Measurements from ENCODE around the gene LIMA1.
A peak's percentile ranks its signal among the peaks of the same experiment; 100 is the strongest.
"Not testable (repeated sequence)": the region's sequence is repeated elsewhere in the genome, so short reads cannot be mapped to it uniquely, and the experiment has no call there.

Gene LIMA1

DNA sequence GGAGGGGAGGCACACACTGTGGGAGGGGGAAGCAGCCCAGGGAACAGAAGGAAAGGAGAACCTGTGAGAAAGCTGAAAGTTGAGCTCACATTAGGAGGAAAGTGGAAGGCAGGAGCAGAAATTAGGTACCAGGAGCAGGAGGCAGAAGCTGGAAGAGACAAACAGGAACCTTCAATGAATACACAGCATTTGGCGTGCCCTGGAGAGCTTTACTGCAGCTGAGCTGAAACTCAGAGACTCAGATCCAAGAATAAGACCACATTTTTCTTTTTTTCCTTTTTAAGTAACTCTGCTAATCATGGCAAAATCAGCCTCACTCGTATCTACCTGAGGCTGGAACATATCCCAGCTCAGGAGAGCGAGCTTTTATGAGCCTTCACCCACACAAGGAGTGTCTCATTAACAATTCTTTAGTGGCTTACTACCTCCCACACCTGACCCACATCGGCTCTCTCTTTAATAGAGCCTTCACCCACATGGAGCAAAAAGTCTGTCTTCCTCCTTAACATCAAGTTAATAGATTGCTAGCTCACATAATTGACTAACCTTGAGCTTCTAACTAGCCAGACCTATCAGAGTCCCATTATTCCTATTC lies 97.9 kb downstream of the LIMA1 start:
- no peak for DNase-seq

DNA sequence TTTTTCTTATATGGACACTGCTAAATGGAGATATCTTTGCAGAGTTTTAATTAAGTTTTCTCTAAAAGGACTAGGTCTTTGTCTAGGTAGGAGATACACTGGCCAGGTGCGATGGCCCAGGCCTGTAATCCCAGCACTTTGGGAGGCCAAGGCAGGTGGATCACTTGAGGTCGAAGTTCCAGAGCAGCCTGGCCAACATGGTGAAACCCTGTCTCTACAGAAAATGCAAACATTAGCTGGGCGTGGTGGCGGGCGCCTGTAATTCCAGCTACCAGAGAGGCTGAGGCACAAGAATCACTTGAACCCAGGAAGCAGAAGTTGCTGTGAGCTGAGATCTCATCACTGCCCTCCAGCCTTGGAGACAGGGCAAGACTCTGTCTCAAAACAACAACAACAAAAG lies 99.1 kb downstream of the LIMA1 start:
- DNase-seq: no peak

DNA sequence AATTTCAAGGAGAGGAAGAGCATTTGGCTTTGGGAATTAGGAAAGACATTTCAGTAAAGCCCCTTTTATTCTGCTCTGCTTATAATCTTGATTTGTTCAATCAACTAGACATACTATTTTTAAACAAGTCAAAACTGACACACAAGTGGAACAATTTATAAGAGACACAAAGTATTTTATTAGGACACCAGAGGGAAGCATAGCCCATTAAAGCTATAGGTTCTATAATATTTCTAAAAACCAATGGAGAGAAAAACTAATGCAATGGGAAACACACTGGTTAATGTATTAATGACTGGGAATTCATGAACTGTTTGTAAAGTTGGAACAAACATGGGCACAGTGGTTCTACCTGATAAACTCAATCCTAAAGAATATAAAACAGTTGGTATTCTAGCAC lies 100.9 kb downstream of the LIMA1 start:
- DNase-seq: no peak

DNA sequence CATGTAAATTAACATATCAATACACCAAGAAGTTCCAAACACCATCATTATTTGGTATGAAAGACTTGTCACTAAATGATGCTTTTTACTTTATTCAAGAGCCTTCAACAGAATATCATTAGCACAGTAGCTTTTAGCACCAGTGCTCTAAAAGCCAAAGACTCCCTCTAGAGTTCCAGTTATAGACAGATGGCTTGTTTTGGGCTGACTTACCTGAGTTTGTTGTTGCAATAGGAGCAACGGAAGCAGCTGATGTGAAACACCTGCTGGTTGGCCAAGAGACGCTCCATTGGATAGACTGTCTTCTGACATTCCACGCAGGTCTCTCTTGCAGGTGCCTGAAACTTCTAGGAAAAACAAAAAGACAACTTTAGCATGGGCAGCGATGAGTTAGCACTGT lies 101.6 kb downstream of the LIMA1 start:
- DNase-seq: no peak

GRCh38 chr12:50175716-50176026 lies 107.6 kb downstream of the LIMA1 start:
- DNase-seq: no peak

DNA sequence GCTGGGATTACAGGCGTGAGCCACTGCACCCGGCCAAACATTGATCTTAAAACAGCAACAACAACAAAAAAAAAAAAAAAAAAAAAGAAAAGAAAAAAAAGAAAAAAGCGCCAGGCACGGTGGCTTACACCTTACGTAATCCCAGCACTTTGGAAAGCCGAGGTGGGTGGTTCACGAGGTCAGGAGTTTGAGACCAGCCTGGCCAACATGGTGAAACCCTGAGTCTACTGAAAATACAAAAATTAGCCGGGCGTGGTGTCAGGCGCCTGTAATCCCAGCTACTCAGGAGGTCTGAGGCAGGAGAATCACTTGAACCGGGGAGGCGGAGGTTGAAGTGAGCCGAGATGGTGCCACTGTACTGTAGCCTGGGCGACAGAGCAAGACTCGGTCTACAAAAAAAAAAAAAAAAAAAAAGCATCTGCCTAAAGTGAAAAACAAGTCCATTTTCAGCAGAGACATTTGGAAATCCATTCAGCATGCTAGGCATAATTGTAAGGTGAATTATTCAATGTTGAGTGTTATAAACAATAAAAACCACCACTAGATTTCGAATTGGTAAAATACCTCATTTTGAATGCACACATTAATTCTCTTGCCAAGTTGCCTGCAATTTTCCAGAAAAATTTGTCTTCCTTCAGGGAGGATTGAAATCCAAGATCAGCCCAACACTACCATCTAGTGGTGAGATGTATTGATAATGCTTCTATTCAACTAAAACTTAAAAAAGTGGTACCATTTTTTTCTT lies 108.2 kb downstream of the LIMA1 start:
- peak in 1 of 2 donors; percentile 65 for DNase-seq

- DNase-seq: peak; percentile 98
Measured at GRCh38 chr12:50167049-50167828, 116.1 kb downstream of the LIMA1 start, which contains the start of gene CERS5. Gene CERS5, minus strand, starts transcription at chr12:50167369. Its CDS starts 72 bp downstream, at chr12:50167297.

DNA sequence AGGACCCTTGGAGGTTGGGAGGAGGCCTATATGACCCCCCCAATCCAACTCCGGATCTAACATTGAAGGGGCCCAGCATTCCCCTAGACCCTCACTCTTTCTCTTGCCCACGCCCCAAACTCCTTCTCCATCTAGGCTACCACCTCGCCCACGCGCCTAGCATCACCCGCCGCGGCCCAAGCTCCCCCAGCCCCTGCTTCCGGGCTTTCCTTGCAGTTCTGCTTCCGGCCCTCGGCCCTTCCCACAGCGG lies 116.6 kb downstream of the LIMA1 start:
- DNase-seq: peak in 1 of 2 donors; percentile 47

DNA sequence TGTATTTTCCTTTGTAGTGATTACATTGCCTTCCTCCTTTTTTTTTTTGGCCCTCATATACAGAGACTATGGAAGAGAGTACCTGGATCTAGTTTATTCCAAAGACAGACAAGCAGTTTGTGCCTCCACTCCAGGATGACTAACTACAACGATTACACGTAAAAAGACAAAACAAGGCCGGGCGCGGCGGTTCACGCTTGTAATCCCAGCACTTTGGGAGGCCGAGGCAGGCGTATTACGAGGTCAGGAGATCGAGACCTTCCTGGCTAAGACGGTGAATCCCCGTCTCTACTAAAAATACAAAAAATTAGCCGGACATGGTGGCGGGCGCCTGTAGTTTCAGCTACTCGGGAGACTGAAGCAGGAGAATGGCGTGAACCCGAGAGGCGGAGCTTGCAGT lies 118.4 kb downstream of the LIMA1 start:
- no peak for DNase-seq

DNA sequence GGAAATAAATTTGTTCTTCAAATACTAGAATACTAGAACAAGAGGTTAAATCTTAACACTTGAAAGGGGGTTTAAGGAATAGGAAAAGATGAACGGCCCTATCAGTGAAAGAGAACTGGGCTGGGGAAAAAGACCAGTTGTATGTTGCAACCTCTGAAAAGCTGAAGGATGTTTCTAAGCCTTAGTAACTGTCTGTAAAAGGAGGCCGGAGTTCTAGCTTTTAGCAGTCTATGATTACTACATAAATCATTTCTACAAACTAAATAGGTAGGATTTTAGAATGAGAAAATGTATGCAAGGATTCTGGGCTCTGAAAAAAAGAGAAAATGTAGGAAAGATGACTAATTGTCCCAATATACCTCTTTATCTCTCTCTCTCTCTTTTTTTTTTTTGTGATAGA lies 121.1 kb downstream of the LIMA1 start:
- no peak for DNase-seq

GRCh38 chr12:50160643-50161042 lies 122.7 kb downstream of the LIMA1 start:
- no peak for DNase-seq

- DNase-seq: no peak
Measured at GRCh38 chr12:50157259-50157658, 126.1 kb downstream of the LIMA1 start.

DNA sequence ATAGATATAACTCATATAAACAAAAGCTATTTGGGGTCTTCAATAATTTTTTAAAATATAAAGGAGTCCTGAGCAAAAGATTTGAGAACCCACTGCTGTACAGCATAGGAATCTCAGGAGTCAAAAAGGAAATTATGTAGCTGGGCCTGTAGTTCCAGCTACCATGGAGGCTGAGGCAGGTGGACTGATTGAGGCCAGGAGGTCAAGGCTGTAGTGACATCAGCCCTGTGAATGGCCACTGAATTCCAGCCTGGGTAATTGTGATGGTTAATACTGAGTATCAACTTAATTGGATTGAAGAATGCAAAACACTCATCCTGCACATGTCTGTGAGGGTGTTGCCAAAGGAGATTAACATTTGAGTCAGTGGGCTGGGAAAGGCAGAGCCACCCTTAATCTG lies 126.7 kb downstream of the LIMA1 start:
- no peak for DNase-seq

DNA sequence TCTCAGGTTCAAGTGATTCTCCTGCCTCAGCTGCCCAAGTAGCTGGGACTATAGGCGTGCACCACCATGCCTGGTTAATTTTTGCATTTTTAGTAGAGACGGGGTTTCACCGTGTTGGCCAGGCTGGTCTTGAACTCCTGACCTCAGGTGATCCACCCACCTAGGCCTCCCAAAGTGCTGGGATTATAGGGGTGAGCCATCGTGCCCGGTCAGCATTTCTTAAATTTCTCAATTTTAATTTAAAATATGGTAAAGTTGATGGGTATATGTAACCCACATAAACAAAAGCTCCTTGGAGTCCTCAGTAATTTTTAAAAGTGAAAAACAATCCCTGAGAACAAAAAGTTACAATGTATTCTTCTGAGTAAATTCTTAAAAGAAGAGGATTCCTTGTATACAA lies 128.4 kb downstream of the LIMA1 start:
- not testable (repeated sequence) for DNase-seq

- DNase-seq: no peak
Measured at GRCh38 chr12:50151047-50151687, 132.2 kb downstream of the LIMA1 start.

DNA sequence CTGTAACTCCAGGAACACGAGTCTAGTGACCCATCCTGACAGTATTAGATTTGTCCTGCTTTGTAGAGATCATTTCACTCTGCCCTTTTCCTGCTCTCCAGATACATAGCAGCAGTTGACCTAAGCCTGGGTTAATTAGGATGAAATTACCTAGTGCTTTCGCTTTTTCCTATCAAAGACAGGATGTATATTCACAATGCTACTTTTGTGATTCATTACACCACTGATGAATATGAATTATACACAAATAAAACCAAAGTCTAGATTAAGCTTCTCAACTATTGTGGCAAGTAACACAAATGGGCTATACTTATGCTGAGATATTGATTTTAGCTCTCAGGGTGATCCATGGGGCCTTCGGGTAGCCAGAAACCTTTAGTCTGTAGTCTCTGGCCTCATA lies 134.0 kb downstream of the LIMA1 start:
- no peak for DNase-seq

DNA sequence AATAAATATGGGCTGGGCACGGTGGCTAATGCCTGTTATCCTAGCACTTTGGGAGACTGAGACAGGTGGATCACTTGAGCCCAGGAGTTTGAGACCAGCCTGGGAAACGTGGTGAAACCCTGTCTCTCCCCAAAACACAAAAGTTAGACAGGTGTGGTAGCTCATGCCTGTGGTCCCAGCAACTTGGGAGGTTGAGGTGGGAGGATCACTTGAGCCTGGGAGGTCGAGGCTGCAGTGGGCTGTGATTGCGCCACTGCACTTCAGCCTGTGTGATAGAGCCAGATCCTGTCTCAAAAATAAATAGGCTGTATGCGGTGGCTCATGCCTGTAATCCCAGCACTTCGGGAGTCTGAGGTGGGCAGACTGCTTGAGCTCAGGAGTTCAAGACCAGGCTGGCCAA lies 135.3 kb downstream of the LIMA1 start:
- not testable (repeated sequence) for DNase-seq

DNA sequence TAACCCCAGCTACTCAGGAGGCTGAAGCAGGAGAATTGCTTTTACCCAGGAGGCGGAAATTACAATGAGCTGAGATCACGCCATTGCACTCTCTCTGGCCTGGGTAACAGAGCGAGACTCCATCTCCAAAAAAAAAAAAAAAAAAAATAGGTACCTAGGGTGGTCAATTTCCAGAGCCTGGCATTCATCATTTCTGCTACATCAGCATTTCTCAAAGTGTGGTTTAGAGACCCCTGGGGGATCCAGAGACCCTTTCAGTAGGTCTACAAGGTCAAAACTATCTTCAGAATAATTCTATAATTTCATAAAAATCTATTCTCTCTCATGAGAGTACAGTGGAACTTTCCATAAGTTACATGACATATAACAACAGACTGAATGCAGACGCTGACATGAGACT lies 136.0 kb downstream of the LIMA1 start:
- no peak for DNase-seq

GRCh38 chr12:50145439-50145838 lies 137.9 kb downstream of the LIMA1 start:
- no peak for DNase-seq

DNA sequence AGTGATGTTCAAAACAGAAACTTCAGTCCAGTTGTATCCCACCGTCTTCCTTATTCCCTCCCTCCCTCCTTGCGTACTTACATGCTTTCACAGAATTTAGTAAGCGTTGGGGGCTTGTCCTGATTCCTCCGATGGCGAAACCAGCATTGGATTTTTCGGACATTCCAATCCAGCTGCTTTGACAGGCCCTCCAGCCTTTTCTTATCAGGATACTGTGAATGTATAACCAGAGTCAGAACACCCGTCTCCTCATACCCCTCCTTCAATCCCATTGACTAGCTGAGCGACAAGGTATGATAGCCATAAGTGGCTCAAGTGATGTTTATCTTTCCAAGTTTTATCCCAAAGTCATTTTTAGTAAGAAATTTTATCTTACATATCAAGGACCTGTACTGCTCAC lies 140.3 kb downstream of the LIMA1 start:
- no peak for DNase-seq

- peak in 1 of 2 donors; percentile 63 for DNase-seq
Measured at GRCh38 chr12:50132505-50133135, 150.7 kb downstream of the LIMA1 start.

DNA sequence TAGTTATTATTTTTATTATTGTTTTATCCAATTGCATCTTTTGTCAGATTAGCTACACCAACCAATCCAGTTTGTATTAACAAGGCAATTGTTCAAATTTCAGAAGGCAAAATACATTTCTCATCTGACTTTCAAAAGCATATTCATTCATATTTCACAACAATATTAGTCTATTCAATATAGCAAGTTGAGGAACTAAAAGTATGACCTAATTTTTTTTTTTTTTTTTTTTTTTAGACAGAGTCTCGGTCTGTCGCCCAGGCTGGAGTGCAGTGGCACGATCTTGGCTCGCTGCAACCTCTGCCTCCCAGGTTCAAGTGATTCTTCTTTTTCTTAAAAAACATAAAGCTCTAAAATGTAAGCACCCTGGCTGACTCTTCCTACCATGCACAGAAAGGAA lies 154.0 kb downstream of the LIMA1 start:
- DNase-seq: no peak

GRCh38 chr12:50127546-50127945 lies 155.8 kb downstream of the LIMA1 start:
- DNase-seq: no peak
